HG03060 (cell line): Measurements from ENCODE around the gene ATAD2B.
"Not testable (repeated sequence)": the region's sequence is repeated elsewhere in the genome, so short reads cannot be mapped to it uniquely, and the experiment has no call there.

Experiments
- ATAC-seq: cut with Tn5 transposase; IDR thresholded peaks from one replicate; pipeline ENCODE4 v1.9.1; 2021; ENCODE audit warnings: low read depth, moderate number of reproducible peaks; ENCODE audit not compliant: unreplicated experiment

ATAD2B gene

GRCh38 chr2:23754970-23755369 is 172.0 kb downstream of the ATAD2B start:
- no peak for ATAC-seq

- ATAC-seq = no peak
These were observed 173.5 kb downstream of the ATAD2B start for GRCh38 chr2:23753291-23754010.

GRCh38 chr2:23751747-23752265 is 175.1 kb downstream of the ATAD2B start:
- no peak for ATAC-seq

DNA sequence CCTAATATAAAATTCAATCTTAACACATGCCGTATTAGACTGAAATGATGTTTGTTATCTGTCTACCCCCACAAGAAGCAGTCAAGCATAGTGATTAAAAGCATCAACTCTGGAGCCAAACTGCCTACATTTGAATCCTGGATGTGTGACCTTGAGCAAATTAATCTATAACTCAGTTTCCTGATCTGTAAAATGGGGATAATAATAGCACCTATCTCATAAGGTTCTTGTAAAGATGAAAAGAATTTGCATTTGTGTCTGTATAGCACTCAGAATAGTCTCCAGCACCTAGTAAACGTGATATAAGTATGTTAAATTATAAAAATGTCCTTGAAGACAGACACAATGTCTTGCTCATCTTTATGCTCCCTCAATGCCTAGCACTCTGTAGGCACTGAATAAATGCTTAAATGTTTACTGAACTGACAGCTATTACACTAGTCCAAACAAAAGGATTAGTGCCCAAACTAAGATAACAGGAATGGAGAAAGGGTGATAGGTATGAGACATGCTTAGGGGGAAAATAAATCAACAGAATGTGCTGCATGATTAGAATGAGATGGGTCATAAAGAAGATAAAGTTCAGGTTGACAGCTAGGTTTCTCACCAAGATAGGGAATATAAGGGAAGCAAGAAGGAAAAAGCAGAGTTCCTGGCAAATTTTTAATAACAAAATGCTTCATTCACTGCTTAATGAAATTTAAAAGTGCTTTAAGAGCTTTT is 180.6 kb downstream of the ATAD2B start:
- ATAC-seq = no peak

- no peak for ATAC-seq
These were observed 181.2 kb downstream of the ATAD2B start for GRCh38 chr2:23745726-23746105.

DNA sequence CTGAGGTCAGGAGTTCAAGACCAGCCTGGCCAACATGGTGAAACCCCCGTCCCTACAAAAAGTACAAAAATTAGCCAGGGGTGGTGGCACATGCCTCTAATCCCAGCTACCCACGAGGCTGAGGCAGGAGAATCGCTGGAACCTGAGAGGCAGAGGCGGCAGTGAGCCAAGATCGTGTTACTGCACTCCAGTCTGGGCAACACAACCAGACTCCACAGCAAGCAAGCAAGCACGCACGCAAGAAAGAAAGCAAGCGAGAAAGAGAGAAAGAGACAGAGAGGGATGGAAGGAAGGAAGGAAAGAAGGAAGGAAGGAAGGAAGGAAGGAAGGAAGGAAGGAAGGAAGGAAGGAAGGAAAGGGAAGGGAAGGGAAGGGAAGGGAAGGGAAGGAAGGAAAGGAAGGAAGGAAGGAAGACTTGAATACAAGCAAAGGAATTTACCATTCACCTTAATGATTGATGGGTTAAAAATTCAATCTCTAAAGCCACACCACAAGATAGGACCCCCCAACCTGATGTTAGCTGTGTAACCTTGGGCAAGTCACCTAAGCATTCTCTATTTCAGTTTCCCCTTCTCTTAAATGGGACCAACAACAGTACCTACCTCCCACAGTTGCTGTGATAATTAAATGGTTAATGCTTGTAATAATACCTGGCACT is 181.7 kb downstream of the ATAD2B start:
- no peak for ATAC-seq

DNA sequence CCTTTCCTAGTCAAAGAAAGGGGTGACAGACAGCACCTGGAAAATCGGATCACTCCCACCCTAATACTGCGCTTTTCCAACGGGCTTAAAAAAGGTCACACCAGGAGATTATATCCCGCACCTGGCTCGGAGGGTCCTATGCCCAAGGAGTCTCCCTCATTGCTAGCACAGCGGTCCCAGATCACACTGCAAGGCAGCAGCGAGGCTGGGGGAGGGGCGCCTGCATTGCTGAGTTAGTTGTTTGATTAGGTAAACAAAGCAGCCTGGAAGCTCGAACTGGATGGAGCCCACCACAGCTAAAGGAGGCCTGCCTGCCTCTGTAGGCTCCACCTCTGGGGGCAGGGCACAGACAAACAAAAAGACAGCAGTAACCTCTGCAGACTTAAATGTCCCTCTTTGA is 190.1 kb downstream of the ATAD2B start:
- not testable (repeated sequence) for ATAC-seq

DNA sequence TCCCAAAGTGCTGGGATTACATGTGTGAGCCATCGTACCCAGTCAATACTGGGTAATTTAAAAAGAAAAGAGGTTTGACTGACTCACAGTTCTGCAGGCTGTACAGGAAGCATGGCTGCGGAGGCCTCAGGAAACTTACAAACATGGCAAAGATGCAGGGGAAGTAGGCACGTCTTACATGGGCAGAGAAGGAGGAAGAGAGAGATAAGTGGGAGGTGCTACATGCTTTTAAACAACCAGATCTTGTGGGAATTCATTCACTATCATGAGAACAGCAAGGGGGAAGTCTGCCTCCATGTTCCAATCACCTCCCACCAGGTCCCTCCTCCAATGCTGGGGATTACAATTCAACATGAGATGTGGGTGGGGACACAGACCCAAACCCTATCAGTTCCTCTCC is 192.5 kb downstream of the ATAD2B start:
- ATAC-seq = no peak

- ATAC-seq = not testable (repeated sequence)
These were observed 203.9 kb downstream of the ATAD2B start for GRCh38 chr2:23723029-23723428.

- ATAC-seq = no peak
These were observed 204.7 kb downstream of the ATAD2B start for GRCh38 chr2:23722255-23722654.

DNA sequence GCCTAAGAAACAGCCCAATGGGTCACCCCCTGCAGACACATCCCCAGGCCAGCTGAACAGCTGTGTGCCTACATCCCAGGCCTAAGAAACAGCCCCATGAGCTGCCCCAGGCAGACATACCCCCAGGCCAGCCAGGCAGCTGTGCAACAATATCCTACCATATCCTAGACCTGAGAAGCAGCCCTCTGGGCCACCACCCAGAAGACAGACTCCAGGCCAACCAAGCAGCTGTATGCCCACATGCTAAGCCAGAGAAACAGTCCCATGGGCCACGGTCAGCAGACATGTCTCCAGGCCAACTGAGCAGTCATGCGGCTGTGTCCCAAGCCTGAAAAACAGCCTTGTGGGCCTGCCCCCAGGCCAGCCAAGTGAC is 205.5 kb downstream of the ATAD2B start:
- no peak for ATAC-seq

GRCh38 chr2:23720705-23721453 is 206.0 kb downstream of the ATAD2B start:
- no peak for ATAC-seq

DNA sequence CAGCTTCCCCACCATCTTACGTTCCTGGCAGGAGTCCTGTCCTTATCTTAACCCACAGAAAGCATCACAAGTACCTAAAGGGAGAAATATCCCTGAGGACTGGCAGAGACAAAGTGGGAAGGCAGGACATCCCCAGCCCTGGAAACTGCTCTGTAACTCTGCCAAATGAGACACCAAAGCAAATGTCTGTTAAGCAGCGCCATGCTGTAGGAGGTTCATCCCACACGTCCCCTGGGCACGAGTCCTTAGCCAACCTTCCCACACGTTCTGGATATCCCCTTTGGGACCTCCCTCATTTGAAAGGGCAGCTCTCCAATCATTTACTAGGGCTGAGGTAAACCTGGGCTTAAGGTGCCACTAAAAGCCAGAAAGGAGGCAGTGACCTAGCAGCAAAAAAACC is 207.2 kb downstream of the ATAD2B start:
- ATAC-seq = no peak

DNA sequence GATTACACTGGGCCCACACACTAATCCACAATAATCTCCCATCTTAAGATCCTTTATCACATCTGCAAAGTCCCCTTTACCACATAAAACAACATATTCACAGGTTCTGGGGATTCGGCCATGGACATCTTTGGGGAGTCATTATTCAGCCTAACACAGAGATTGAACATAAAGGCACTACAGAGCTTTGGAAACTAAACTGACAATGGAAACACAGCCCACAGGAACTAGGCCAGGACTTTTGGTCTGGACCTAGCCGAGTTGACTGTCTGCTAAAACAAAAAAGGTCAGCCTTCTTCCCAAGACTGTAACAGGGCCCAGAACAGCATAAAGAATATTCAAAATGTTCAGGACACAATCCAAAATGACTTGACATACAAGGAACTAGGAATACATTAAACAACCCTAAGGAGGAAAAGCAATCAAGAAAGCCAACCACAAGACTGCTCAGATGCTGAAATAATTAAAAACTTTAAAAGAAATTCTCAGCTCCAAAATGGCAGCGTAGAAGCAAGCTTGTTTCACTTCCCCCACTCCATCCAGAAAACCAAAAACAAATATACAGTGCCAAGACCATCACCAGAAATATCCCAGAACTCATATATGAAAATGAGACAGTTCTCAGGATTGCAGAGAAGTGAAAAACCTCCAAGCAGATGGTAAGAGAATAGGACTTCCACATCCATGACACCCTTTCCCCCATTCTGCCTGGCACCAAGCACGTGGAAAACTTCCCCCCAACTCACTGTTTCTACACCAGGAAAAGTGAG is 207.8 kb downstream of the ATAD2B start:
- no peak for ATAC-seq

- no peak for ATAC-seq
These were observed 213.6 kb downstream of the ATAD2B start for GRCh38 chr2:23713351-23713750.

DNA sequence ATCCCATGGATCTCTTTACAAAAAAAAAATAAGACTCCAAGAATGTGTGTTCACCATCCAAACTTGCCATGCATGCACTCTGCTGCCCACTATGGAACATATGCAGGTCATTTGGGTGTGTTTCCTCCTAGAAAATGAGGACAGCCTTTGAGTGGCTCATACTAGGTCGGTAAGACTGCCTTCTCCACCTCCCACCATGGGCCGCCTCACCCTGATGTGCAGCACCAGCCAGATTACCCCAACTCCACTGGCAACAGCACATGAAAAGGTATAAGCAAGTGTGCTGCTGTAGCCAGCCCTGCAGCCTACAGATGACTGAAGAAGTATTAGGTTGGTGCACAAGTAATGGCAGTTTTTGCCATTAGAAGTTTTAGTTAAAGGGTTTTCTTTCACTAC is 214.2 kb downstream of the ATAD2B start:
- ATAC-seq = no peak

DNA sequence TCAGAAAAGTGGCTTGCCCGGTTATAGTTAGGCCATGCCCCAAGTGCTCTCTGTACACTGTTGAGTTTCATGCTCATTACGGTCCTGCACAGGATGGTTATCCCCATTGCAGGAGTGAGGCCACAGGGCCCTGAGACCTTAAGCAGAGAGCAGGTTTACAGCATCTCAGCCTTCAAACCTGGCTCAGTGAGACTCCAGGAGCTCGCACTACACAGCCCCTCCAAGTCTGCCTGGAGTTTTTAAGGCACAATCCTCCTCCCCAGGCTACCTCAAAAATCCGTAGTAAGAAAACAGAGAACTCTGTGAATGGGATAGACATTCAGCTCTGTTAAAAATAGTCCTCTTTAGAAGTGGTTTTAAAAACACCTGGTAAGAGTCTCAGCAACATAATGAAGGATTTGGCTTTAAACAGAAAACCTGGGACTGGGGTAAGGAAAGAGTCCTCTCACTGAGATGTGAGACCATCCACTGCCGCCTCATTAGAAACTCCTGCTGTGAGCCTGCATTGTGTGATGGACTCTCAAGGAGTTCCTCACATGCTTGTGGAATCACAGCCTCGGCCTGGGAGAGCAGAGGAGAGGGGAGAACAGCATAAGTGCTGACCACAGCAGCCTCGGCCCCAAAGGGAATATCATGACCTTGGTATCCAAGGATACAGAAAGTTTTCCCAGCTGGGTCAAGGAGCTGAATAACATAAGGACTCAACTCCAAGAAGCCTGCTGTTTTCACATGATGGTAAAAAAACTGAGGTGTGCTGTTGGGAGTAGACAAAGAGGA is 214.8 kb downstream of the ATAD2B start:
- no peak for ATAC-seq

- ATAC-seq = no peak
These were observed 217.6 kb downstream of the ATAD2B start for GRCh38 chr2:23709311-23709710.

- ATAC-seq = no peak
These were observed 218.2 kb downstream of the ATAD2B start for GRCh38 chr2:23708771-23709170.
